Mesodermal cell (in vitro differentiated cells): ENCODE data around the gene NCBP1.

Source experiments
- H3K27ac ChIP-seq: 2 replicates; pipeline ENCODE4 v1.7.0; 2013; ENCODE audit warnings: mild to moderate bottlenecking, low read depth, low read length, moderate library complexity; ENCODE audit not compliant: severe bottlenecking
- H3K36me3 ChIP-seq: 2 replicates; pipeline ENCODE4 v1.7.1; 2013; ENCODE audit warnings: mild to moderate bottlenecking, low read length, moderate library complexity; ENCODE audit not compliant: control insufficient read depth, insufficient read depth
- H3K4me1 ChIP-seq: one replicate; pipeline ENCODE4 v1.7.1; 2013; ENCODE audit warnings: mild to moderate bottlenecking, low read length; ENCODE audit not compliant: insufficient read depth, control insufficient read depth, poor library complexity, severe bottlenecking
- H3K4me3 ChIP-seq: 2 replicates; pipeline ENCODE4 v1.7.0; 2013; ENCODE audit warnings: low read length, control low read depth, mild to moderate bottlenecking; ENCODE audit not compliant: insufficient read depth, poor library complexity, severe bottlenecking; ENCODE audit errors: extremely low read depth
- H3K9me3 ChIP-seq: 2 replicates; pipeline ENCODE4 v1.7.1; 2013; ENCODE audit warnings: mild to moderate bottlenecking, low read length, moderate library complexity; ENCODE audit not compliant: control insufficient read depth
- WGBS, 2 experiments: methylation state at CpG; one replicate each; pipeline ENCODE4 v1.1.5; 2013; ENCODE audit warnings: missing lambda C conversion rate in 2 of 2; ENCODE audit not compliant: insufficient coverage in 2 of 2; 5-methylcytosine and 5-hydroxymethylcytosine counted together

Gene NCBP1

GRCh38 chr9:97647996-97648395 lies 14.4 kb downstream of the NCBP1 start:
- H3K36me3 ChIP-seq, result peaks cover 67% of the 10 kb centered on the region
- H3K4me3 ChIP-seq, result no peak overlapping the region
- no peaks in the 10 kb centered on the region for H3K9me3 ChIP-seq
- no peak overlapping the region for H3K27ac ChIP-seq
- 100% methylated on average over 4 to 5 of the region's 5 CpGs for WGBS, 2 experiments
- H3K4me1 ChIP-seq, result no peaks in the 10 kb centered on the region

GRCh38 chr9:97651646-97652045 lies 18.0 kb downstream of the NCBP1 start:
- WGBS, 2 experiments, result 85 to 100% methylated on average over 2 of the region's 3 CpGs
- Histone ChIP-seq H3K4me1 (no peaks in the 10 kb centered on the region), H3K4me3 (no peak overlapping the region), H3K36me3 (peaks cover 73% of the 10 kb centered on the region), H3K9me3 (no peaks in the 10 kb centered on the region), H3K27ac (no peak overlapping the region)

- Histone ChIP-seq H3K36me3 (peaks cover 84% of the 10 kb centered on the region), H3K4me1 (no peaks in the 10 kb centered on the region), H3K27ac (no peak overlapping the region), H3K4me3 (no peak overlapping the region), H3K9me3 (no peaks in the 10 kb centered on the region)
- 100% methylated on average over 1 of the region's 1 CpG; no CpG with 5 or more reads in 1 of the 2 experiments for WGBS, 2 experiments
Observed at GRCh38 chr9:97658707-97659106, 25.1 kb downstream of the NCBP1 start.

- no peak overlapping the region for H3K27ac ChIP-seq
- H3K4me3 ChIP-seq, result no peak overlapping the region
- WGBS, 2 experiments, result 88 to 100% methylated on average over 1 of the region's 3 CpGs
- H3K4me1 ChIP-seq, result no peaks in the 10 kb centered on the region
- H3K36me3 ChIP-seq, result peaks cover 84% of the 10 kb centered on the region
- no peaks in the 10 kb centered on the region for H3K9me3 ChIP-seq
Observed at GRCh38 chr9:97659771-97660170, 26.1 kb downstream of the NCBP1 start.

GRCh38 chr9:97660340-97660739 lies 26.7 kb downstream of the NCBP1 start:
- Histone ChIP-seq H3K4me3 (no peak overlapping the region), H3K27ac (no peak overlapping the region), H3K9me3 (no peaks in the 10 kb centered on the region), H3K4me1 (no peaks in the 10 kb centered on the region), H3K36me3 (peaks cover 84% of the 10 kb centered on the region)
- WGBS, 2 experiments, result 100% methylated on average over 2 to 4 of the region's 5 CpGs

GRCh38 chr9:97660847-97661246 lies 27.2 kb downstream of the NCBP1 start:
- H3K4me1 ChIP-seq, result no peaks in the 10 kb centered on the region
- H3K4me3 ChIP-seq, result no peak overlapping the region
- peaks cover 83% of the 10 kb centered on the region for H3K36me3 ChIP-seq
- no CpG with 5 or more reads among the region's 2 CpGs for WGBS, 2 experiments
- H3K9me3 ChIP-seq, result no peaks in the 10 kb centered on the region
- H3K27ac ChIP-seq, result no peak overlapping the region

GRCh38 chr9:97665742-97666141 lies 32.1 kb downstream of the NCBP1 start:
- no peak overlapping the region for H3K4me3 ChIP-seq
- no CpG with 5 or more reads among the region's 3 CpGs for WGBS, 2 experiments
- H3K36me3 ChIP-seq, result peaks cover 84% of the 10 kb centered on the region
- no peaks in the 10 kb centered on the region for H3K4me1 ChIP-seq
- no peak overlapping the region for H3K27ac ChIP-seq
- H3K9me3 ChIP-seq, result no peaks in the 10 kb centered on the region

GRCh38 chr9:97666907-97667686 lies 33.5 kb downstream of the NCBP1 start:
- no CpG with 5 or more reads among the region's 5 CpGs for WGBS, 2 experiments
- Histone ChIP-seq H3K4me1 (no peaks in the 10 kb centered on the region), H3K27ac (no peak overlapping the region), H3K9me3 (no peaks in the 10 kb centered on the region), H3K4me3 (no peak overlapping the region), H3K36me3 (peaks cover 84% of the 10 kb centered on the region)

- Histone ChIP-seq H3K9me3 (no peaks in the 10 kb centered on the region), H3K4me3 (no peak overlapping the region), H3K27ac (no peak overlapping the region), H3K36me3 (peaks cover 89% of the 10 kb centered on the region), H3K4me1 (no peaks in the 10 kb centered on the region)
- 95 to 100% methylated on average over 2 of the region's 3 CpGs for WGBS, 2 experiments
Observed at GRCh38 chr9:97668485-97668884, 34.9 kb downstream of the NCBP1 start.

- H3K4me3 ChIP-seq, result no peak overlapping the region
- 93% methylated on average over 3 of the region's 3 CpGs for WGBS, 2 experiments
- H3K27ac ChIP-seq, result no peak overlapping the region
- peaks cover 91% of the 10 kb centered on the region for H3K36me3 ChIP-seq
- no peaks in the 10 kb centered on the region for H3K9me3 ChIP-seq
- H3K4me1 ChIP-seq, result no peaks in the 10 kb centered on the region
Observed at GRCh38 chr9:97670586-97670985, 37.0 kb downstream of the NCBP1 start.

- Histone ChIP-seq H3K4me3 (no peak overlapping the region), H3K36me3 (peaks cover 91% of the 10 kb centered on the region), H3K4me1 (no peaks in the 10 kb centered on the region), H3K9me3 (no peaks in the 10 kb centered on the region), H3K27ac (no peak overlapping the region)
- no CpG with 5 or more reads among the region's 3 CpGs for WGBS, 2 experiments
Observed at GRCh38 chr9:97672403-97672802, 38.8 kb downstream of the NCBP1 start.
